HuH-7 (cell line): ENCODE measurements around the gene RPL32.
A peak's percentile ranks its signal among the peaks of the same experiment; 100 is the strongest.

Source experiments
- DNase-seq: peaks from one replicate; pipeline ENCODE4 v3.0.0; 2011; ENCODE audit warnings: low spot score

Gene RPL32

GRCh38 chr3:12832350-12833221, 8.8 kb downstream of the RPL32 start:
- peak; percentile 6 for DNase-seq

GRCh38 chr3:12831301-12831866, 10.0 kb downstream of the RPL32 start:
- DNase-seq: peak; percentile 11

- peak; percentile 16 for DNase-seq
Measured at GRCh38 chr3:12830785-12831156, 10.6 kb downstream of the RPL32 start.

DNA sequence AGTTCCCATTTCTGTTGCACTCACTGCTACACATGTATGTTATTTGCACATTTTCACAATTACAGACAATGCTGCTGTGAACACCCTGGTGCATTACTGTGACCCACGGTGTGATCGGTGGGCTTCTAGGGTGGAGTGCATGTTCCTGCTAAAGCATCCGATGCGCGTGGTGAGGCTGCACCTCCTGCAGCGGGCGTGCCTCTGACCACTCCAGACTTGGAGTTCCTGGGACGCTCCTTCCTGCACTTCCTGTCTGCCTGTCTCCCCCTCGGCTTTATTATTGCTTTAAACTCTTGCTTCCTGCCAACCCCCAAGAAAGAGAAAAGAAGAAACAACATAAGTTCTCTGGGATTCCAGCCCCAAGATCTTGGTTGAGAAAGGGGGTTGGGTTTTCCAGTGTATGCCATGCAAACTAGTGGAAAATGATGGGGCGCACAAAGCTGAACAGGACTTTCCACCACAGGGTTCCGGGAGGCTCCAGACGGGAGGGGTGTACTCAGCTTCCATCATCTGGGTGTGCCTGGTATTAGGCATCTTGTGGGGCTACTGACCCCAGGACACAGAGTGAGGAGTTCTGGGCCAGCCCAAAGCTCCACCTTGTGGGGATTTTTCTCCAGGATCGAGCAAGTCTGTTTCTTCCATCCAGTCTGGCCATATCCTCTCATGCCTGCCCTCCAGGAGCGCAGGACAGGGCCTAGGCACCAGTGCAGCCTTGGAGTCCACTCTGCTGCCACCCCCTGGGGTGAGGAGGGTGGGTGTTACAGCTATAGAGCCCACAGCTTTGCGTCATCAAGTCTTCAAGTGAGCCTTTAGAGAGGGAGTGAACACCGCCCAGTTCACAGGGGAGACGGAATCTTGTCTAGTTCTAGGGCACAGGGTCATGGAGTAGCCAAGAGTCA, 11.2 kb downstream of the RPL32 start:
- DNase-seq: no peak

DNA sequence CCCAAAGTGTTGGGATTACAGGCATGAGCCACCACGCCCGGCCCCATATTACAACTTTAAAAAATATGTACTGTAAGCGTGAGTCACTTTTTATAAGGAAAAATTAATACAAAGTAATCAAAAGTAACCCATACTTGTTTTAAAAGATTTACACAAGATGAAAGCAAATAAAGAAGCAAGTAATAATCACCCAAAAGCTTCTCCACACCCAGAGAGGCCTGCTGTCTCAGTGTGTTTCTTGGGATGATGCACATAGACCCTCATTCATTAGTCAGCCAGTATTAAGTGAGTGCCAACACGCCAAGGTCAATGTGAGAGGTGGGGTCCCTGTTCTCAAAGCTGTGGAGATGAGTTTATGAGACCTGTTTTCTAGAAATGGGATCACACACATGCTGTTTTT, 12.0 kb downstream of the RPL32 start:
- DNase-seq: no peak

DNA sequence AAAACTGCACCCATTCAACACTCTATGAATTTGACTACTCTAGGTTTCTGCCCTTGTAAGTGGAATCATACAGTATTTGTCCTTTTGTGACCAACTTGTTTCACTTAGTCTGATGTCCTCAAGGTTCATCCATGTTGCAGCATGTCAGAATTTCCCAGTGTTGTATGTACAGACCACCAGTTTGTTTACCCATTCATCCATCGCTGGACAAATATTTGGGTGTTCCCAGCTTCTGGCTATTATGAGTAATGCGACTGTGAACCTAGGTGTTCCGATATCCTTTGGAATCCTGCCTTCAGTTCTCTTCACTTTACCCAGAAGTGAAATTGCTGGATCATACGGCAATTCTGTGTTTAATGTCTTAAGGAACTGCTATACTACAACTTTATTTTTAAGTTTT, 12.6 kb downstream of the RPL32 start:
- no peak for DNase-seq

DNA sequence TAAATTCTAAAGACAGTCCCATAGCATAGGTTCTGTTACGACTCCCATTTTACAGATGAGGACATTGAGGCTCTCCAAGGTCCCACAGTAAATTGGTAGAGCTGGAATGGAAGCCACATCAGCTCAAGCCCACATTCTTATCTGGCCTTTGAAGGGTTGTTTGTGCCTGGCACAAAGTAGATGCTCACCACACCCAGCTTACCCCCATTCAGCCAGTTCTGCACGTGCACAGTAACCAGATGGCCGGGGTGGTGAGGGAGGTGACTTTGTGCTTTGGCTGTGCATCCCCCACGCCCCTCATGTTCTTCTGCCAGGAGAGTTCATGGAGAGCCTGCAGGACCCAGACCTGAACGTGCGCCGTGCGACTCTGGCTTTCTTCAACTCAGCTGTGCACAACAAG, 16.2 kb downstream of the RPL32 start:
- DNase-seq: no peak

DNA sequence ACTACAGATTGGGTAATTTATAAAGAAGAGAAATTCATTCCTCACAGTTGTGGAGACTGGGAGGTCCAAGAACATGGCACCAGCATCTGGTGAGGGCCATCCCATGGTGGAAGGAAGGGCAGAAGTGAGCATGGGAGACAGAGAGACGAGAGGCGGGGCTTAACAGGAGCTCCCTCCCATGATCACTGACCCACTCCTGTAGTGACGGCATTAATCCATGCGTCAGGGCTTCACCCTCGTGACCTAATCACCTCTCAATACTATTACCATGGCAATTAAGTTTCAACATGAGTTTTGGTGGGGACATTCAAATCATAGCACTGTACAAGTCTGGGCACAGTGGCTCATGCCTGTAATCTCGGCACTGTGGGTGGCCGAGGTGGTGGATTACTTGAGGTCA, 17.1 kb downstream of the RPL32 start:
- no peak for DNase-seq

- peak; percentile 78 for DNase-seq
Measured at GRCh38 chr3:12822725-12823373, 18.5 kb downstream of the RPL32 start.

DNA sequence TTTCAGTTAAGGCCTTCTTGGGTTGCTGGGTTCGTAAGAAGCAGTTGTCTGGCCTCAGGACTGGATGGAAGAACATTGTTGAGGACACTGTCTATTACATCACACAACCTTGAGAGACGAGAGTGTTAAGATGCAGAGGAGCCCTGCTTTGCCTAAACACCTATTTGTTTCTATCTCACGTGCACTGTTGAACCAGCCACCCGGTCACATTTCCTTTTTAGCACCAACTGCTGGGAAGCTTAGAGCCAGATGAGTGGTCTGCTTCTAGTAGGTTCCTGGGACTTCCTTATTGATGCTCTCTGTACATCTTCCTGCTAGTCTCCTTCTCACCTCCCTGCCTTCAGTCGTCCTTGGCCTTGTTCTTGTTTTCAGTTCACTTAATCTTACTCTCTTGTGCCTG, 22.6 kb downstream of the RPL32 start:
- DNase-seq: peak; percentile 4

GRCh38 chr3:12818273-12818672, 23.1 kb downstream of the RPL32 start:
- no peak for DNase-seq

DNA sequence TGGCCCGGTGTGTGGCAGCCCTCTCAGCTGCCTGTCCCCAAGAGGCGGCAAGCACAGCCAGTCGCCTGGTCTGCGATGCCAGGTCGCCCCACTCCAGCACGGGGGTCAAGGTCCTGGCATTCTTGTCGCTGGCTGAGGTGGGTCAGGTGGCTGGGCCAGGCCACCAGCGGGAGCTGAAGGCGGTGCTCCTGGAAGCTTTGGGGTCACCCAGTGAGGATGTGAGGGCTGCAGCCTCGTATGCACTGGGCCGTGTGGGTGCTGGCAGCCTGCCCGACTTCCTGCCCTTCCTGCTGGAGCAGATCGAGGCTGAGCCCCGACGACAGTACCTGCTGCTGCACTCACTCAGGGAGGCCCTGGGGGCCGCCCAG, 24.0 kb downstream of the RPL32 start:
- no peak for DNase-seq

DNA sequence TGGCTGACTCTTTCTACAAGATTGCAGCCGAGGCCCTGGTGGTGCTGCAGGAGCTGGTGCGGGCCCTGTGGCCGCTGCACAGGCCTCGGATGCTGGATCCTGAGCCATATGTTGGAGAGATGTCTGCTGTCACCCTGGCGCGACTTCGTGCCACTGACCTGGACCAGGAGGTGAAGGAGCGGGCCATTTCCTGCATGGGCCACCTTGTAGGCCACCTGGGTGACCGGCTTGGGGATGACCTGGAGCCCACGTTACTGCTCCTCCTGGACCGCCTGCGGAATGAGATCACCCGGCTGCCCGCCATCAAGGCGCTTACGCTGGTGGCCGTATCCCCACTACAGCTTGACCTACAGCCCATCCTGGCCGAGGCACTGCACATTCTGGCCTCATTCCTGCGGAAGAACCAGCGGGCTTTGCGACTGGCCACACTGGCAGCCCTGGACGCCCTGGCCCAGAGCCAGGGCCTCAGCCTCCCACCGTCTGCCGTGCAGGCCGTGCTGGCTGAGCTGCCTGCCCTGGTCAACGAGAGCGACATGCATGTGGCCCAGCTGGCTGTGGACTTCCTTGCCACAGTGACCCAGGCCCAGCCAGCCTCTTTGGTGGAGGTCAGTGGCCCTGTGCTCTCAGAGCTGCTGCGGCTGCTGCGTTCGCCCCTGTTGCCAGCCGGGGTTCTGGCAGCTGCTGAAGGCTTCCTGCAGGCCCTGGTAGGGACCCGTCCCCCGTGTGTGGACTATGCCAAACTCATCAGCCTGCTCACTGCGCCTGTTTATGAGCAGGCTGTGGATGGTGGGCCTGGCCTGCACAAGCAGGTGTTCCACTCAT, 24.6 kb downstream of the RPL32 start:
- no peak for DNase-seq

DNA sequence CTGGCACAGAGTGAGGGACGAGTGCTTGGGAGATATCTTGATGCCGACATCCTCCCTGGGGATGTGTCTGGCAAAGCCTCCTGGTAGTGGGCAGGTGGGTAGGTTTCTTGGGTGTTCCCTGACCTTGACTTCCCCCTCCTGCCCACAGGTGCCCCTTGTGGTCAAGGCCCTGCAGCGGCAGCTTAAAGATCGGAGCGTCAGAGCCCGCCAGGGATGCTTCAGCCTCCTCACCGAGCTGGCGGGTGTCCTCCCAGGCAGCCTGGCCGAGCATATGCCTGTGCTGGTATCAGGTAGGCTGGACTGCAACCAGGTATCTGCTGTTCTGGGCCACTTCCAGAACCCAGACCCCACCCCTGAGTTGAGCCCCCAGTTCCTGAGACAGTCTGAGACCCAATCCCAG, 25.6 kb downstream of the RPL32 start:
- DNase-seq: no peak

DNA sequence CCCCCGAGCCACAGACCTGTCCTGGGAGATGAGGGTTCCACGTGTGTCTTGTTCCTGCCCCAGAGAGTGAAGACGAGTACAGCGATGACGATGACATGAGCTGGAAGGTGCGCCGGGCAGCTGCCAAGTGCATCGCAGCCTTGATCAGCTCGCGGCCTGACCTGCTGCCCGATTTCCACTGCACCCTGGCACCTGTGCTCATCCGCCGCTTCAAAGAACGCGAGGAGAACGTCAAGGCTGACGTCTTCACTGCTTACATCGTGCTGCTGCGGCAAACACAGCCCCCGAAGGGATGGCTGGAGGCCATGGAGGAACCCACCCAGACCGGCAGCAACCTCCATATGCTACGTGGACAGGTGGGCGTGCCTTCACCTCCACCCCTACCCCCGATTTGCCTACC, 26.3 kb downstream of the RPL32 start:
- DNase-seq: no peak

DNA sequence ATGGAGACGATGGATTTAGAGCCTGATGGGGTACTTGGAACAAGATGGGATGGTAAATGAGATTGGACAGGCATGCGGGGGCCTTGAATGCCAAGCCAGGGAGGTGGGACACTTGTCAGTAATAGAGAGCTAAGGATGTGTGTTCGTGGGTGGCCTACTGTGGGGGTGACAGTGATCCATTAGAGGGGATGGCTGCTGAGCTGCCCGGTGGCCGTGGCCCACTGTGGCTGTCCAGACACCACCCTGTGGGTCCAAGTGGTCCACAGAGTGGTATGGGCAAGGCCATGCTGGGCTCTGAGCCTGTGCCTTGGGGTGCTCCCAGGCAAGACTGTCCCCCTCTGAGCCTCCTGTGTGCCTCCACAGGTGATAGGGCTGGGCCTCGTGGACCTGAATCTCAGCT, 27.4 kb downstream of the RPL32 start:
- DNase-seq: no peak

DNA sequence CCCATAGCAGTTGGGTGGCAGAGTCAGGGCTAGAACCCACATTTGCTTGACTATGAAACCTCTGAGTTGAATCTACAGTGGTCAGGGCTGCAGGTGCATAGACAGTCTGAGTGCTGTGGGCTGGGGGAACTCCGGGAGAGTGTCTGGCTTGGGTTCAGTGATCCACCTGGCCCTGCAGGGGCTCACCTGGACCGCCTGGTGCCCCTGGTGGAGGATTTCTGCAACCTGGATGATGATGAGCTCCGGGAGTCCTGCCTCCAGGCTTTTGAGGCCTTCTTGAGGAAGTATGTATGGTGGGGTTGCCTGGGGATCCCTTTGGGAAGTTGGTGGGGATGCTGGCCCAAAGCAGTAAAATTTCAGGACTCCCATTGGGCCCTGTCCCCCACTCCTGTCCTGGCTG, 28.6 kb downstream of the RPL32 start:
- no peak for DNase-seq

DNA sequence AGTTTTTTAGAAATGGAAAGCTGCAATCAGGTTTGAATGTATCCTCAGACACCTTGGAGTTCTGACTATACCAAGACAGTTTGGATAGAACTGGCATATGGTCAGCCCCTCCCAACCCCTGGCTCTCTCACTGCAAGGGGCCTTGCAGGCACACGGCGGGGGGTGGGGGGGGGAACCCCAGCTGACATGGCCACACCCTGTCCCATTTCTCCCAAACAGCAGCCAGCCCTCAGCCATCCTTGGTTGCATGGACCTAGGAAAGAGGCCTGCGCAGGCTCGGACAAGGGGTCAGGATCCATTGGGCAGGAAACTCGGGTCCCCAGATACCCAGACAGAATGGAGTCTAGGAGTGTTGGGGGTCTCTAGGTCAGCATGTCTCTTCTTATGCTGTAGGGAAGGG, 30.4 kb downstream of the RPL32 start:
- no peak for DNase-seq

GRCh38 chr3:12810013-12810780, 31.2 kb downstream of the RPL32 start:
- peak; percentile 99 for DNase-seq

GRCh38 chr3:12809435-12809834, 31.9 kb downstream of the RPL32 start:
- DNase-seq: no peak

DNA sequence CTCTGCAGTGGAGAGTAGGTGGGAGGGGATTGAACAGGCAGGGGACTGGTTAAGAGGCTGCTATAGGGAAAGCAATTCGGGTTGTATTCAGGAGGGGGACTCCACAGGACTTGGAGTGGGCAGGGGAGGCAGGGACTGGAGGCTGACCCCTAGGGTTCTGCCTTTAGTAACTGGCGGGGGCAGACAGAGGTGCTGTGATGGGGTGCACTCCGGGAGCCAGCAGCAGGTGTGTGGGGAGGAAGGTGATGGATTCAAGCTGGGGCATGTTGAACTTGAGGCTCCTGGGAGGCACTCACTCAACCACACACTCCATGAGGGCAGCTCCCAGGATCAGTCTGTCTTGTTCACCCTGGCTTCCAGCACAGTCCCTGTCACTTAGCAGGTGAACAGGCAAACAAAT, 32.4 kb downstream of the RPL32 start:
- no peak for DNase-seq
